Islet precursor cell (in vitro differentiated cells): ENCODE results near the gene ZDHHC4.
"Not testable (repeated sequence)": the region's sequence is repeated elsewhere in the genome, so short reads cannot be mapped to it uniquely, and the experiment has no call there.

ENCODE experiments used
- DNase-seq: peaks from one replicate; pipeline ENCODE4 v3.0.0-alpha.2; 2018

ZDHHC4 gene

GRCh38 chr7:6563936-6564770 lies 13.1 kb upstream of the ZDHHC4 start:
- DNase-seq = no peak

- no peak for DNase-seq
These were observed 11.6 kb upstream of the ZDHHC4 start for GRCh38 chr7:6565655-6566054.

DNA sequence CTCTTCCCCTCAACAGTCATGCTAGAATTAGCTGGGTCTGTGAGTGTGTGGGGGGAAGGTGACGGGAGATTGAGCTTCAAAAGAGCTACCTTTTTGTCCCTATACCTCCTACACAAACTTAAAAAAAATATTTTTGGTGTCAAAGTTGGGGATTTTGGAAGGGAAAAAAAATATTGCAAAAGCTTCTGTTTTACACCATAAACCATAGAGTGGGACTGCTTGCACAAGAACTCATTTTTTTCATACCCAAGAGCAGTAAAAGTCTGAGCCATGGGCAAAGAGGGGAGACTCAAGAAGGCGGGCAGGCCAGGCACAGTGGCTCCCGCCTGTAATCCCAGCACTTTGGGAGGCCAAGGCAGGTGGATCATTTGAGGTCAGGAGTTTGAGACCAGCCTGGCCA lies 9.4 kb upstream of the ZDHHC4 start:
- no peak for DNase-seq

DNA sequence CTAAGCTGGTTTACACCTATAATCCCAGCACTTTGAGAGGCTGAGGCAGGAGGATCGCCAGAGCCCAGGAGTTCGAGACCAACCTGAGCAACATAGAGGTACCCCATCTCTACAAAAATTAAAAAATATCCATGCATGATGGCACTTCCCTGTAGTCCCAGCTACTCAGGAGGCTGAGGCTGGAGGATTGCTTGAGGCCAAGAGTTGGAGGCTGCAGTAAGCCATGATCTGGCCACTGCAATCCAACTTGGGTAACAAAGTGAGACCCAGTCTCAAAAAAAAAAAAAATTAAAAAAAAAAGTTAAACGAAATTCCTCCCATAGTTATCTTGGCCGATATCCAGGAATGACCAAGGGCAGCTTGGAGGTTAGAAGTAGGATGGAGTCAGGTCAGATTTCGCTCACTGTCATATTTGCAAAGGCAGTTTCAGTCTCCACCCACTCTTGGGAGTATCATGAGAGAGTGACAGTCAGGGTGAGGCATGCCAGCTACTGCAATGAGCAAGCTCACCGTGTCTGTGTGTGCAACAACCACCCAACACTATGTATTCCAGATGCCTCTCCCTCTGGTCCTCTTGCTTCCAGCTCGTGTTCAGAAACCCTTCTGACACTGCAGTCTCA lies 6.0 kb upstream of the ZDHHC4 start:
- DNase-seq = no peak

- no peak for DNase-seq
These were observed 1.8 kb upstream of the ZDHHC4 start for GRCh38 chr7:6575281-6576023.

GRCh38 chr7:6576024-6576866 lies 1.0 kb upstream of the ZDHHC4 start:
- DNase-seq = no peak

GRCh38 chr7:6576867-6577368 lies 336 bp upstream of the ZDHHC4 start:
- DNase-seq = not testable (repeated sequence)

GRCh38 chr7:6578114-6579084 lies 1.1 kb downstream of the ZDHHC4 start:
- no peak for DNase-seq

DNA sequence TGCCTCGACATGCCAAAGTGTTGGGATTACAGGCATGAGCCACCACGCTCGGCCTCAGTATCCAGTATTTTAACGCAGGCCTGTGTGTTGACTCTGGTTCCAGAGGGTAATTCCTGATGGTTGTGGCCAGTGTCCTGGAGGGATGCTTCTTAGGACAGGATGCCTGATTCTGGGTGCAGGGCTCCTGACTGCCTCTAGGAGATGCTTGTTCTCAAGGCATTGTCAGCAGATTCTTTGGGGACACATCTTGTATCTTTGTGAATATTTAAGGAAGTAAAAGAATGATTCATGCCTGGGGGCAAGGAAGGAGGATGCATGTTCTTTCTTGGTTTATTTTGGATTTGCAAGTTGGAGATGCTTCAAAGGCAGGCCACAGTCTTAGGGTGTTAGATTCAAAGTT lies 2.2 kb downstream of the ZDHHC4 start:
- no peak for DNase-seq

- DNase-seq = not testable (repeated sequence)
These were observed 8.6 kb downstream of the ZDHHC4 start for GRCh38 chr7:6585746-6586432.

DNA sequence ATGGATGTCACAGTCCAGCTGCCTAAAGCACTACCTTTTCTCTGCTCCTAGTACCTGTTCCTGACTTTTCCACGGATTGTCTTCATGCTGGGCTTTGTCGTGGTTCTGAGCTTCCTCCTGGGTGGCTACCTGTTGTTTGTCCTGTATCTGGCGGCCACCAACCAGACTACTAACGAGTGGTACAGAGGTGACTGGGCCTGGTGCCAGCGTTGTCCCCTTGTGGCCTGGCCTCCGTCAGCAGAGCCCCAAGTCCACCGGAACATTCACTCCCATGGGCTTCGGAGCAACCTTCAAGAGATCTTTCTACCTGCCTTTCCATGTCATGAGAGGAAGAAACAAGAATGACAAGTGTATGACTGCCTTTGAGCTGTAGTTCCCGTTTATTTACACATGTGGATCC lies 11.3 kb downstream of the ZDHHC4 start:
- DNase-seq = no peak

DNA sequence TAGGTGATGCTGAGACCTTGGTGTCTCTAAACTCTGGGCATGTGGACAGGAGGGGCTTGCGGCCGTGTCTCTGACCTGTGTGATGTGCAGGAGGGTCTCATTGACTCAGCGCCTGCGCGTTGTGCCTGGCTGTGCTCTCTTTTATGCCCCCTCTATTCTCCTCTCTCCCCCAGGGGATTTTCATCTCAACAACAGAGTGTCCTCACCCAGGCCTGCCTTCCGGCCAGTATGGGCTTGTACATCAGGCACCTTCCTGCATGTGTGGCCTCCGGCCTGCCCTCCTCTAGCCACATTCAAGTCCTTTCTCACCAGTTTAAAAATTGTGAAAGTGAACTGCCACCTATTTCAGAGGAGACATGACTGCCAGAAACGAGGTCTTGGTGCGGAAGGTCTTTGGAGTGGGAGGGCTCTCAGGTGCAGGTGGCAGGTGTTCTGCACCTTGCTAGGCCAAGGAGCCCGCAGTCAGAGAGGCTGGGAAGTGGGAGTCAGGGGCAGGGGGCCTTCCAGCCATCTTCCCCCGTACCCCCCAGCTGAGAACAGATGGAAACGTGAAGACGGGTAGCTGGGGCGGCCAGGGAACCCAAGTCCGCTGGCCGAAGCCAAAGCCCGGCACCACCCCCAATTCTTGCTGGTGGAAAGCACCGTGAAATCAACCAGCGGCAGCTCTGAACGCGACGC lies 12.0 kb downstream of the ZDHHC4 start:
- DNase-seq = no peak

GRCh38 chr7:6589829-6590644 lies 12.8 kb downstream of the ZDHHC4 start, which contains the start of gene INTS15:
Gene INTS15, plus strand, starts transcription at chr7:6590021. Its CDS starts 263 bp downstream, at chr7:6590284.
- DNase-seq = peak; percentile 88

DNA sequence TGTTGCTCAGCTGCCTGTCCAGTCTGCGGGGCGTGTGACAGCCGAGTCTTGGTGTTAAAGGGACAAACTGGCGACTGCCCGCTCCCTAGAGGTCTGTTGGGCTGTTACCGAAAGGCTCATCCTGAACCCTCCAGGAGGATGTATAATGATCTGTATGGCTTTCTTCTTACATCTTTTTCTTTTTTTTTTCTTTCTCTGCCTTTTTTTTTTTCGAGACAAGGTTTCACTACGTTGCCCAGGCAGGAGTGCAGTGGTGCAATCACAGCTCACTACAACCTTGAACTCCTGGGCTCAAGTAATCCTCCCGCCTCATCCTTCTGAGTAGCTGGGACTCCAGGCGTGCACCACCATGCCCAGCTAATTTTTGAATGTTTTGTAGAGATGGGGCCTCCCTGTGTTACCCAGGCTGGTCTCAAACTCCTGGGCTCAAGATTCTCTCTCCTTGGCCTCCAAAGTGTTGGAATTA lies 13.4 kb downstream of the ZDHHC4 start:
- DNase-seq = no peak

DNA sequence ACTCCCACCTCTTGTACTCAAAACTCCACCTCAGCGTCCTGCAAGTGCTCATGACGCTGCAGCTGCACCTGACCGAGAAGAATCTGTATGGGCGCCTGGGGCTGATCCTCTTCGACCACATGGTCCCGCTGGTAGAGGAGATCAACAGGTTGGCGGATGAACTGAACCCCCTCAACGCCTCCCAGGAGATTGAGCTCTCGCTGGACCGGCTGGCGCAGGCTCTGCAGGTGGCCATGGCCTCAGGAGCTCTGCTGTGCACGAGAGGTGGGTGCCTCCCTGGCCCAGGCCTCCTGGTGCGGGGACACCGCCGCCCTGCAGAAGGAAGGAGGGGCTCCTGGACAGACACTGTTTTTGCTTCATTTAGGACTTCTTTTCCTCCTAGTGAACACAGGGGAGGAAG lies 22.8 kb downstream of the ZDHHC4 start:
- DNase-seq = no peak

DNA sequence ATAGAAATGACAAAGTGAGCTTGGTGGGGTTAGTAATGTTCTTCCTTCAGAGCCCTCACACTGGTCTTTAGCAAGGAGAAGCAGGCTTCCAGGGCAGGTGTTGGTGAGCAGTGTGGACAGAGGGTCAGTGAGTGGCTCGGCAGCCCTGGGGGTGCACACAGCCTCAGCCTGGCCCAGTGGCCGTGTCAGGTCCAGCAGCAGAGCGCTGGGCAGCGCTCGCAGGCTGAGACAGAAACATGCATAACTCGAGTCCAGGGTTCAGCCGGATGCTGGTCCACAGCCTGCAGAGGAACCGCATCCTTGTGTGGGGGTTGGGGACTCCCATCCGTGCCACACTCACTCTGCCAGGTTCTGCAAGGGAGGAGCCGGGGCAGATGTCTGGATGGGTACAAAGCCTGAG lies 27.2 kb downstream of the ZDHHC4 start:
- DNase-seq = no peak

DNA sequence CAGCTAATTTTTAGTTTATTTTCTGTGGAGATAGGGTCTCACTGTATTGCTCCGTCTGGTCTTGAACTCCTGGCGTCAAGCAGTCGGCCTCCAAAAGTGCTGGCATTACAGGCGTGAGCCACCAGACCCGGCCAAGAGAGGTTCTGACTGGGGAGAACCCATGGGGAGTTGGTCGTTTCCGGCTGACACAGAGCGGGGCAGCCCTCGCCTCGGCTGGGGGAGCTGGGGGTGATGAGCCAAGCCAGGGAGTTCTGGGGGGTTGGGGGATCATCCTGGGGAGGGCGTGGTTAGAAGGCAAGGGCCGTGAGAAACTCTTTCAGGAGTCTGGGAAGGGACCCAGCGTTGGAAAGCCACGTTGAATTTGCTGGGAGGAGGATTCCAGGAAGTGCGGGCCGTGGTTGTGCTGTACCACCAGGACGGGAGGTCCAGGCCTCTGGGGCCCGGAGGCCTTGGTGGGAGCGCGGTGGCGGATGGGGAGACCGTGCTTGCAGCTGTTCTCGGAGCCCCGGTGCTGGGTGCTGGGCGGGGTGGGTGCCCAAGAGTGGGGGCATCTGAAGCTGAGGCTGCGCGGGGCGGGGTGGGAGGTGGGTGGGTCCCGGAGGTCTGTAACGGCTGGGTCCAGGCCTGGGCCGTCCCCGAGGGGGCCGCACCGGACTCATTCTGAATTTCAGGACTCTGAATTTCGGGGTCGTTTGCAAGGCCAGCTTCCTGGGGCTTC lies 29.8 kb downstream of the ZDHHC4 start:
- no peak for DNase-seq

- DNase-seq = no peak
These were observed 30.4 kb downstream of the ZDHHC4 start for GRCh38 chr7:6607651-6608051.
